ENCODE measurements around the gene B4GAT1.
"Not testable (repeated sequence)": the region's sequence is repeated elsewhere in the genome, so short reads cannot be mapped to it uniquely, and the experiment has no call there.

The B4GAT1 gene

DNA sequence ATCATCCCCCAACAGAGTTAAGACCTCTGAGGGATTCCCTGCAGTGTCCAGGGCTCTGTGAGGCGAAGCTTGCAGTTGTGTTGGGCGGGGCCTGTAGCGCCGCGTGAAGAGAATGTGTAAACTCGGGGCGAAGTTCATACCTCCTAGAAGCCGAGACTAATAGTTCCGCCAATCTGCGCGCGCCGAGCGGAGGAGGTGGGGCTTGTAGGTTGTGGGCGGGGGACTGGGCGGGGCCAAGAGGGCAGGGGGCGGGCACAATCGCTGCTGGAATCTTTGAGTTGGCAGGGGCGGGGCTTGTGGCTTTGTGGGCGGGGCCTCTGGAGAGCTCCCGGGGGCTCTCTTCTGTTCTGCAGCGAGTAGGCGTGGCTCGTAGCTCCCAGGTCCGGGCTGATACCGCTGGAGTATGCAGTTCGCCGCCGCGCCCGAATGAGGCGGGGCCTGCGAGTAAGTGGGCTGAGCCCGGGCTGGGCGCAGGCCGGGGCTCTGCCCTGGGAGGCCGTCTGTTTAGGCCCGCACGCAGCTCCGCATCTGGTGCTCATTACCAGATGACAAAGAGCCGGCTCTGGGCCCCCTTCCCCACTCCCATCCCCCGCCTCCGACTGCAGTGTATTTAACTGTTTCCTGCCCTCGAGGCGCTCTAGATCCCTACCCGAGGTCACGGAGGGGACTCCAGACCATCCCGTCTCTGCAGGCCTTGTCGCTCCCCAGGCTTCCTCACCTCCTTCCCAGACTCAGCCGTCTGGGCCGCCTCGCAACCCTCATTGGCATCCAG lies 34.7 kb downstream of the B4GAT1 start:
- TF ChIP-seq, protein P1, sequence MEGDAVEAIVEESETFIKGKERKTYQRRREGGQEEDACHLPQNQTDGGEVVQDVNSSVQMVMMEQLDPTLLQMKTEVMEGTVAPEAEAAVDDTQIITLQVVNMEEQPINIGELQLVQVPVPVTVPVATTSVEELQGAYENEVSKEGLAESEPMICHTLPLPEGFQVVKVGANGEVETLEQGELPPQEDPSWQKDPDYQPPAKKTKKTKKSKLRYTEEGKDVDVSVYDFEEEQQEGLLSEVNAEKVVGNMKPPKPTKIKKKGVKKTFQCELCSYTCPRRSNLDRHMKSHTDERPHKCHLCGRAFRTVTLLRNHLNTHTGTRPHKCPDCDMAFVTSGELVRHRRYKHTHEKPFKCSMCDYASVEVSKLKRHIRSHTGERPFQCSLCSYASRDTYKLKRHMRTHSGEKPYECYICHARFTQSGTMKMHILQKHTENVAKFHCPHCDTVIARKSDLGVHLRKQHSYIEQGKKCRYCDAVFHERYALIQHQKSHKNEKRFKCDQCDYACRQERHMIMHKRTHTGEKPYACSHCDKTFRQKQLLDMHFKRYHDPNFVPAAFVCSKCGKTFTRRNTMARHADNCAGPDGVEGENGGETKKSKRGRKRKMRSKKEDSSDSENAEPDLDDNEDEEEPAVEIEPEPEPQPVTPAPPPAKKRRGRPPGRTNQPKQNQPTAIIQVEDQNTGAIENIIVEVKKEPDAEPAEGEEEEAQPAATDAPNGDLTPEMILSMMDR (IDR thresholded peaks at IDR 0.05) = no peak
- no peak for TF ChIP-seq ZFX (IDR thresholded peaks at IDR 0.05; ENCODE audit: borderline replicate concordance)
- peak overlapping the region; percentile 67 for H3K27ac ChIP-seq

DNA sequence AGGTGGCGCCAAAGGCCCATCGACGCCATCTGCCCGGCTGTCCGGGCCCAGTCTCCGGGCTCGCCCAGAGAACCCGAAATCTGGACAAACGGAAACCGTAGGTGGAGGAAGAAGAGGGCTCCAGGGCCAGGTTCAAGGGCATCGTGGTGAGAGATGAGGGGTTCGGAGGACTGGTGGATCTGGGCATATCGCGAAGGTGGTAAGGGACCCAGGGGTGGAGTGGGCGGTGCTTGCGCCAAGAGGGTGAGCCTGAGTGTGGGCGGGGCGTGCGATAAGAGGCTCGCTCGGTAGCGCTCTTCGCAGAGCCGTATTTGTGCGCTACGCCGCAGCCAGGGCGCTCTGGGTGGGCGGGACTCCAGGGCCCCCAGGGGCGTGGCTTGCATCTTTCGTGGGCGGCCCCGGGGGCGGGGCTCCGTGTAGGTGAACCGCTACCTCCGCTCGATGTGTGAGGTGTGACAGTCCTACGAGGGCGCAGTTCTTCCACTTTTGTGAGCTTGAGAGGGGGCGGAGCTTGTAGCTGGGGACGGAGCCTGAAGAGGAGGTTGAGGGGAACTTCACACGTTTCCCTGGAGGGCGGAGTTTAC lies 35.4 kb downstream of the B4GAT1 start:
- no peak for TF ChIP-seq ZFX (IDR thresholded peaks at IDR 0.05; ENCODE audit: borderline replicate concordance)
- TF ChIP-seq, protein P1 (IDR thresholded peaks at IDR 0.05) = peak; percentile 92
- peak overlapping the region; percentile 67 for H3K27ac ChIP-seq

DNA sequence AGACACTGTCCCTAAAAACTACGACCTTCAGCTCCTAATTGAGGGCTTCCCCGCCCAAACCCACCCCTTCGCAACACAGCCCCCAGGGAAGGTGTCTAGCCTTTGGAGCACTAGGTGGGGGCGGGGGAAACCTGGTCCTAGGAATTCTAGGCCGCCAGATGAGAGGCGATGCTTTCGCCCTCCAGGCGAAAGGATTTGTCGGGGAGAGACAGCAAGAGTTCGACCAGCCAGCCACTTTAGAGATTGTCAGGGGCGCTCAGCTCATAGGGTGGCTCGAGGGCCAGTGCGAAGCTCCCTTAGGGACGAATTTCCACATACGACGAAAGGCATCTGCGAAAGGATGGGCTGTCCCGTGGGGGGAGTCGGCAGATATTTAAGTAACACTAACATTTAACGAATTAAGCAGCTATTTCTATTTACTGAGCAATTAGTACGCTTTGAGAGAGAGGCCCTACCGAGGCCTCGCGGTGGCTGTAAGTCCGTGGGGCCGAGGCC lies 35.9 kb downstream of the B4GAT1 start:
- TF ChIP-seq, protein P1 (IDR thresholded peaks at IDR 0.05) = no peak
- TF ChIP-seq ZFX (IDR thresholded peaks at IDR 0.05; ENCODE audit: borderline replicate concordance) = no peak
- H3K27ac ChIP-seq = peak overlapping the region; percentile 67

DNA sequence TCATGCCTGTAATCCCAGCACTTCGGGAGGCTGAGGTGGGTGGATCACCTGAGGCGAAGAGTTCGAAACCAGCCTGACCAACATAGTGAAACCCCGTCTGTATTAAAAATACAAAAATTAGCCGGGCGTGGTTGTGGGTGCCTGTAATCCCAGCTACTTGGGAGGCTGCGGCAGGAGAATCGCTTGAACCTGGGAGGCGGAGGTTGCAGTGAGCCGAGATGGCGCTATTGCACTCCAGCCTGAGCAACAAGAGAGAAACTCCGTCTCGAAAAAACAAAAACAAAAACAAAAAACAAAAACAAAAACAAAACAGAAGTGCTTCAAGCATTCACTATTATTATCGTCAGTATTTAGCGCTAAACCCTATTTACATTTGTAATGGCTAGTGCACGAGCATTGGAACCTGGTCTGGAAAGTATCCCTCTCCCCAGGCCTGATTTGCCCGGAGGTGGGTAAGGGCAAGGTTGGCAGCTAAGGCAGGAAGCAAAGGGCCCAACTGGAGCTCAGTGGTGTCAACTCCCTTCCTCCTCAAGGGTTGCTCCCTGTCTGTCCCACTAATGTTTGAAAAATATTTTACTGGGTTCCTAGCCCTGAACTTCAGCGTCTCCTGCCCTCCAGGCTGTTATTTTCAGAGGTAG lies 36.5 kb downstream of the B4GAT1 start:
- TF ChIP-seq, protein P1 (IDR thresholded peaks at IDR 0.05) = peak; percentile 8; the same call in 1 of the 2 replicates
- not testable (repeated sequence) for H3K27ac ChIP-seq

DNA sequence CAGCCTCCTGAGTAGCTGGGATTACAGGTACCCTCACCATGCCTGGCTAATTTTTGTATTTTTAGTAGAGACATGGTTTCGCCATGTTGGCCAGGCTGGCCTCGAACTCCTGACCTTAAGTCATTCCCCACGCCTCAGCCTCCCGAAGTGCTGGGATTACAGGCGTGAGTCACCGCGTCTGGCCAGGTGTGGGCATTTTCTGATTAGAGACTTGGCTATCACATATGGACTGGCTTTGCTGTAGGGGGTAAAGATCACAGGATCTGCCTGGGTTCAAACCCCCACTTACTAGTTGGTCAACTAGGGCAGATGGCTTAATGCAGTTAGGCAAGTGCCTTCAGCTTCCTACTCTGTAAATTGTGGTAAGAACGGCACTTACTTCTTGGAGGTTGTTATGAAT lies 37.1 kb downstream of the B4GAT1 start:
- TF ChIP-seq, protein P1 (IDR thresholded peaks at IDR 0.05) = no peak
- TF ChIP-seq ZFX (IDR thresholded peaks at IDR 0.05; ENCODE audit: borderline replicate concordance) = no peak
- H3K27ac ChIP-seq = no peak overlapping the region

DNA sequence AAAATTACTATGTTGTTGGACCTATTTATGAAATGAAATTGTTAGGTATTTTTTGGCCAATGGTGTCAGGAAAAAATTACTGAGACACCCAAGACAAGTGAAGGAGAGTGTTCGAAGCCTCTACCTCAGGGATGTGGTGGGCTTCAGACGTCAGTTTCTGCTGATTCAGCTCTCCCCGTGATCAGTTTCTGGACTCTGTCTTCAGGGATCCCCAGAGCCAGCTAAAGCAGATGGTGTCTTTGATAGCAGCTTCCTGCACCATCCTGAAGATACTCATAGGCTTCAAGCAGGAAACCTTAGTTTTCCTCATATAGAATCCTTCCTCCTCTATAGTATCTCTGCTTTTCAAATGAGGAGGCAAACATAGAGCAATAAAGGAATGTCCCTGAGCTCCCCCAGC lies 38.0 kb downstream of the B4GAT1 start:
- TF ChIP-seq ZFX (IDR thresholded peaks at IDR 0.05; ENCODE audit: borderline replicate concordance) = no peak
- TF ChIP-seq, protein P1 (IDR thresholded peaks at IDR 0.05) = no peak
- no peak overlapping the region for H3K27ac ChIP-seq

DNA sequence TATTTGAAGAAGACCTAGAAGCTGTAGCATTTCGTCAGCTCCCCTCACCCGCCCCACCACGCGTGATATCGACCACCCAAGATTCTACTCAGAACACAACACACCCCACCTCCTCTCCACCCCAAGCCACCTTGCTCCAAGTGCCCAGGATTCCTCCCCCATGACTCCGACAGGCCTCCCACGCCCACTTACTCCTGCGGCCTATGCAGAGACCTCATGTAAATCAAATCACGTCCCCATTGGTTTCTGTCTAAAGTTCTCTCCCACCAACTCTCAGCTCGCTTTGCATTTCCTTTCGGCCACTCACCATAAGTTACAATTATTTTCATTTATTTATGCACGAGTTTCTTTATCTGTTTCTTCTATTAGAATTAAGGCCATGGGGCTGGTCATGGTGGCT lies 44.8 kb downstream of the B4GAT1 start:
- H3K27ac ChIP-seq = no peak overlapping the region
- TF ChIP-seq, protein P1 (IDR thresholded peaks at IDR 0.05) = no peak
- no peak for TF ChIP-seq ZFX (IDR thresholded peaks at IDR 0.05; ENCODE audit: borderline replicate concordance)
